Stimulated activated CD4-positive, alpha-beta T cell treated with anti-CD3 and anti-CD28 coated beads, Interleukin-2, amount 100 ng/mL, for 24 hours (primary cell): Measurements from ENCODE around the gene RHOB.

Experiments used
- DNase-seq, 2 donors: peaks; one replicate each; pipeline ENCODE4 v3.0.0-alpha.2; 2020

Gene RHOB

GRCh38 chr2:20439503-20439902 lies 7.4 kb upstream of the RHOB start:
- no peak for DNase-seq

GRCh38 chr2:20440001-20440560 lies 6.8 kb upstream of the RHOB start:
- DNase-seq: no peak

- no peak for DNase-seq
Observed at GRCh38 chr2:20443276-20443920, 3.5 kb upstream of the RHOB start.

- no peak for DNase-seq
Observed at GRCh38 chr2:20444101-20444992, 2.5 kb upstream of the RHOB start.

- no peak for DNase-seq
Observed at GRCh38 chr2:20444993-20445910, 1.6 kb upstream of the RHOB start.

- no peak for DNase-seq
Observed at GRCh38 chr2:20446255-20446916, 488 bp upstream of the RHOB start.

GRCh38 chr2:20447437-20448245 lies 767 bp downstream of the RHOB start:
- peak; percentile 33 to 37 for DNase-seq

- DNase-seq: no peak
Observed at GRCh38 chr2:20448246-20448976, 1.5 kb downstream of the RHOB start.

- DNase-seq: no peak
Observed at GRCh38 chr2:20448977-20449306, 2.1 kb downstream of the RHOB start.

- no peak for DNase-seq
Observed at GRCh38 chr2:20449501-20450200, 2.8 kb downstream of the RHOB start.

GRCh38 chr2:20450201-20450999 lies 3.5 kb downstream of the RHOB start:
- DNase-seq: no peak

- DNase-seq: no peak
Observed at GRCh38 chr2:20451000-20451290, 4.1 kb downstream of the RHOB start.

- no peak for DNase-seq
Observed at GRCh38 chr2:20451341-20451740, 4.5 kb downstream of the RHOB start.

GRCh38 chr2:20451761-20452499 lies 5.1 kb downstream of the RHOB start:
- no peak for DNase-seq

- DNase-seq: no peak
Observed at GRCh38 chr2:20452551-20452950, 5.7 kb downstream of the RHOB start.

- DNase-seq: no peak
Observed at GRCh38 chr2:20453087-20453486, 6.2 kb downstream of the RHOB start.

GRCh38 chr2:20454036-20454981 lies 7.4 kb downstream of the RHOB start:
- DNase-seq: no peak
